SH-SY5Y (cell line): ENCODE results near the gene PPIH.

Experiments used
- GATA2 ChIP-seq: IDR thresholded peaks from 2 replicates; pipeline ENCODE4 v1.6.1; 2011; ENCODE audit warnings: mild to moderate bottlenecking, low read depth, low read length
- GATA3 ChIP-seq: IDR thresholded peaks from 2 replicates; pipeline ENCODE4 v1.6.1; 2011; ENCODE audit warnings: low read depth, mild to moderate bottlenecking, low read length, moderate library complexity

DNA sequence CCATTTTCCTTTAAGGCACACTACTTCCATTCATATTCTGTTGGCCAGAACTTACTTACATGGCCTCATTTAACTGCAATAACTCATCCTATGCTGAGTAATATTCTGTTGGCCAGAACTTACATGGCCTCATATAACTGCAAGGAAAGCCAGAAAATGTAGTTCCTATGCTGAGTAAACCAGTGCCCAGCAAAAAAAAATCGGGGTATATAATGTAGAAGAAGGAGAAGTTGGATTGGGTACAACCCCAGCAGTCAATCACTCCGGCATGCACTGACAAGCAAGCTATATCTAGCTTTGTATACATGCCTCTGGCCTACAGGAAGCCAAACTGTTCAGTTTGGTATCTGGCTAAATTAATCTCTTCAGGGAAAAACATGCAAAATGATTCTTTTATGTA, 39.4 kb upstream of the PPIH start:
- TF ChIP-seq GATA2, result no peak
- TF ChIP-seq GATA3, result no peak
